ENCODE measurements around the gene ARFIP1. TPM values are rescaled to one million over a fixed set of nuclear protein-coding genes. Genes with fewer than 3 reads are reported as not detected.

The ARFIP1 gene
- total RNA-seq, 4 donors from 2014 or later, result 27.3 to 44.0 (median 39.2) TPM

GRCh38 chr4:152881974-152882373, 102.2 kb downstream of the ARFIP1 start:
- TF ChIP-seq POLR2A (IDR thresholded peaks at IDR 0.05), result no peak
- TF ChIP-seq EP300 (IDR thresholded peaks at IDR 0.05), result no peak
- TF ChIP-seq CTCF (IDR thresholded peaks at IDR 0.05), result no peak
- Histone ChIP-seq H3K27ac (no peak overlapping the region), H3K27me3 (no peaks in the 10 kb centered on the region), H3K9me3 (no peaks in the 10 kb centered on the region), H3K4me1 (no peaks in the 10 kb centered on the region), H3K4me3 (no peak overlapping the region), H3K36me3 (peaks cover 0 to 24% (median 0%) of the 10 kb centered on the region in 3 donors)
- no peak for DNase-seq (ENCODE audit: low spot score in 2 of 2)
- WGBS, 2 donors, result 97 to 98% methylated on average over 1 of the region's 1 CpG

- H3K9me3 ChIP-seq, result no peaks in the 10 kb centered on the region
- H3K27ac ChIP-seq, result no peak overlapping the region
- 58 to 70% methylated on average over 5 of the region's 5 CpGs for WGBS, 2 donors
- TF ChIP-seq EP300 (IDR thresholded peaks at IDR 0.05) (no peak), CTCF (IDR thresholded peaks at IDR 0.05) (no peak), POLR2A (IDR thresholded peaks at IDR 0.05) (no peak)
- no peaks in the 10 kb centered on the region for H3K4me1 ChIP-seq
- no peak overlapping the region for H3K4me3 ChIP-seq
- no peaks in the 10 kb centered on the region for H3K27me3 ChIP-seq
- no peak for DNase-seq (ENCODE audit: low spot score in 2 of 2)
- peaks cover 0 to 27% (median 0%) of the 10 kb centered on the region in 3 donors for H3K36me3 ChIP-seq
Observed at GRCh38 chr4:152885185-152885584, 105.4 kb downstream of the ARFIP1 start.

GRCh38 chr4:152886201-152886600, 106.4 kb downstream of the ARFIP1 start:
- no peak for DNase-seq (ENCODE audit: low spot score in 2 of 2)
- TF ChIP-seq CTCF (IDR thresholded peaks at IDR 0.05), result no peak
- no peak for TF ChIP-seq POLR2A (IDR thresholded peaks at IDR 0.05)
- TF ChIP-seq EP300 (IDR thresholded peaks at IDR 0.05), result no peak
- H3K27me3 ChIP-seq, result no peaks in the 10 kb centered on the region
- peaks cover 0 to 23% (median 0%) of the 10 kb centered on the region in 3 donors for H3K36me3 ChIP-seq
- WGBS, 2 donors, result 87 to 100% methylated on average over 1 of the region's 1 CpG
- H3K4me1 ChIP-seq, result no peaks in the 10 kb centered on the region
- no peak overlapping the region for H3K27ac ChIP-seq
- H3K4me3 ChIP-seq, result no peak overlapping the region
- H3K9me3 ChIP-seq, result no peaks in the 10 kb centered on the region

GRCh38 chr4:152887981-152888380, 108.2 kb downstream of the ARFIP1 start:
- Histone ChIP-seq H3K27me3 (no peaks in the 10 kb centered on the region), H3K4me1 (no peaks in the 10 kb centered on the region), H3K36me3 (peaks cover 0 to 30% (median 0%) of the 10 kb centered on the region in 3 donors), H3K4me3 (no peak overlapping the region), H3K9me3 (no peaks in the 10 kb centered on the region), H3K27ac (no peak overlapping the region)
- TF ChIP-seq POLR2A (IDR thresholded peaks at IDR 0.05) (no peak), EP300 (IDR thresholded peaks at IDR 0.05) (no peak), CTCF (IDR thresholded peaks at IDR 0.05) (no peak)
- WGBS, 2 donors, result 81 to 87% methylated on average over 6 of the region's 6 CpGs
- DNase-seq (ENCODE audit: low spot score in 2 of 2), result no peak

- WGBS, 2 donors, result 51 to 61% methylated on average over 2 of the region's 2 CpGs
- Histone ChIP-seq H3K9me3 (no peaks in the 10 kb centered on the region), H3K4me3 (no peak overlapping the region), H3K27ac (no peak overlapping the region), H3K4me1 (no peaks in the 10 kb centered on the region), H3K27me3 (no peaks in the 10 kb centered on the region), H3K36me3 (peaks cover 0 to 25% (median 0%) of the 10 kb centered on the region in 3 donors)
- TF ChIP-seq EP300 (IDR thresholded peaks at IDR 0.05), result no peak
- no peak for TF ChIP-seq CTCF (IDR thresholded peaks at IDR 0.05)
- no peak for TF ChIP-seq POLR2A (IDR thresholded peaks at IDR 0.05)
- DNase-seq (ENCODE audit: low spot score in 2 of 2), result no peak
Observed at GRCh38 chr4:152892974-152893373, 113.2 kb downstream of the ARFIP1 start.
